A549 (cell line): Measurements from ENCODE around the gene PDE6D.

Source experiments
- CEBPB ChIP-seq, 2 experiments: fragments of >200 bp in 1 of 2; sonication (Bioruptor Twin) in 1 of 2; formaldehyde crosslinking in 1 of 2; IDR thresholded peaks; 2 replicates each; pipeline ENCODE4 v1.6.1; 2012 to 2016
- CHD2 ChIP-seq: fragments of 150-350 bp; IDR thresholded peaks from 2 replicates; pipeline ENCODE4 v1.6.1; 2014; ENCODE audit warnings: low read length; ENCODE audit not compliant: partially characterized antibody
- EHF ChIP-seq: fragments of 250-450 bp; sonication (Bioruptor Pico); IDR thresholded peaks from 2 replicates; pipeline ENCODE4 v1.5.0; 2020; ENCODE audit warnings: mild to moderate bottlenecking
- JUNB ChIP-seq: fragments of >200 bp; sonication (Bioruptor Twin); formaldehyde crosslinking; IDR thresholded peaks from 2 replicates; pipeline ENCODE4 v1.6.1; 2016
- KDM1A ChIP-seq: fragments of 200-600 bp; sonication (generic); IDR thresholded peaks from 2 replicates; pipeline ENCODE4 v1.6.1; 2016; ENCODE audit warnings: low read depth, mild to moderate bottlenecking
- MYC ChIP-seq: IDR thresholded peaks from 2 replicates; pipeline ENCODE4 v1.6.1; 2012; ENCODE audit warnings: mild to moderate bottlenecking, inconsistent platforms, low read length, improper control_type of control experiment, borderline replicate concordance
- POLR2A ChIP-seq: IDR thresholded peaks from 2 replicates; pipeline ENCODE4 v1.6.1; 2012; ENCODE audit warnings: mild to moderate bottlenecking, low read length
- ZFP36 ChIP-seq: fragments of 450-650 bp; IDR thresholded peaks from 2 replicates; pipeline ENCODE4 v1.6.1; 2014; ENCODE audit warnings: borderline replicate concordance; ENCODE audit not compliant: partially characterized antibody
- TF ChIP-seq, protein P1 (sequence below): fragments of 200-600 bp; sonication (generic); IDR thresholded peaks from 2 replicates; pipeline ENCODE4 v1.6.1; 2016; ENCODE audit warnings: antibody characterized with exemption, mild to moderate bottlenecking, moderate library complexity
- TF ChIP-seq, protein P2 (sequence below): fragments of >200 bp; sonication (Bioruptor Twin); formaldehyde crosslinking; IDR thresholded peaks from 3 replicates; pipeline ENCODE4 v1.5.1; 2016

DNA sequence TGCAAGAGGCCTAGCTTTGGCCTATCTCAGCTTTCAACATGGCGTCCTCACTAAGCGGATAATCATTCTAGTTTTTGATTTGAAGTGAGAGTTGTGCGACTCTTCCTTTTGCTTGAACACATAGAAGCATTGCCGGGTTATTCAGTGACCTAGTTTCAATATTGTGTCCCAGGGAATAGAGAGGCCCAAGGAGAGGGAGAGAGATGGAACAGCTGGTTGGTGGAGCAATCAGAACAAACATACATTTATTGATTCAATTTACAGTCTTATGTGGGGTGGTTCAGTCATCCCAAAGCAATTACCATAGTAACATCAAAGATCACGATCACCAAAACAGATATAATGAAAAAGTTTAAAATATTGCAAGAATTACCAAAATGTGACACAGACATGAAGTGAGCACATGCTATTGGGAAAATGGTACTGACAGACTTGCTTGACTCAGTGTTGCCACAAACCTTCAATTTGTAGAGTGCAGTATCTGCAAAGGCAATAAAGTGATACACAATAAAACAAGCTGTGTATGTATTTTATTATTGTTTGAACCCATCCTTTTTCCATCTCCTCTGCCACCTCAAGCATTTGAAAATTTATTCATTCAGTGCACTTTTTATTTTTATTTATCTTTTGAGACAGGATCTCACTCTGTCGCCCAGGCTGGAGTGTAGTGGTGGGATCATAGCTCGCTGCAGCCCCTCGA is 35.4 kb upstream of the PDE6D start:
- TF ChIP-seq CHD2 = no peak
- TF ChIP-seq, protein P1, sequence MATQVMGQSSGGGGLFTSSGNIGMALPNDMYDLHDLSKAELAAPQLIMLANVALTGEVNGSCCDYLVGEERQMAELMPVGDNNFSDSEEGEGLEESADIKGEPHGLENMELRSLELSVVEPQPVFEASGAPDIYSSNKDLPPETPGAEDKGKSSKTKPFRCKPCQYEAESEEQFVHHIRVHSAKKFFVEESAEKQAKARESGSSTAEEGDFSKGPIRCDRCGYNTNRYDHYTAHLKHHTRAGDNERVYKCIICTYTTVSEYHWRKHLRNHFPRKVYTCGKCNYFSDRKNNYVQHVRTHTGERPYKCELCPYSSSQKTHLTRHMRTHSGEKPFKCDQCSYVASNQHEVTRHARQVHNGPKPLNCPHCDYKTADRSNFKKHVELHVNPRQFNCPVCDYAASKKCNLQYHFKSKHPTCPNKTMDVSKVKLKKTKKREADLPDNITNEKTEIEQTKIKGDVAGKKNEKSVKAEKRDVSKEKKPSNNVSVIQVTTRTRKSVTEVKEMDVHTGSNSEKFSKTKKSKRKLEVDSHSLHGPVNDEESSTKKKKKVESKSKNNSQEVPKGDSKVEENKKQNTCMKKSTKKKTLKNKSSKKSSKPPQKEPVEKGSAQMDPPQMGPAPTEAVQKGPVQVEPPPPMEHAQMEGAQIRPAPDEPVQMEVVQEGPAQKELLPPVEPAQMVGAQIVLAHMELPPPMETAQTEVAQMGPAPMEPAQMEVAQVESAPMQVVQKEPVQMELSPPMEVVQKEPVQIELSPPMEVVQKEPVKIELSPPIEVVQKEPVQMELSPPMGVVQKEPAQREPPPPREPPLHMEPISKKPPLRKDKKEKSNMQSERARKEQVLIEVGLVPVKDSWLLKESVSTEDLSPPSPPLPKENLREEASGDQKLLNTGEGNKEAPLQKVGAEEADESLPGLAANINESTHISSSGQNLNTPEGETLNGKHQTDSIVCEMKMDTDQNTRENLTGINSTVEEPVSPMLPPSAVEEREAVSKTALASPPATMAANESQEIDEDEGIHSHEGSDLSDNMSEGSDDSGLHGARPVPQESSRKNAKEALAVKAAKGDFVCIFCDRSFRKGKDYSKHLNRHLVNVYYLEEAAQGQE = no peak
- TF ChIP-seq ZFP36 = no peak
- TF ChIP-seq KDM1A = no peak
- TF ChIP-seq EHF (CRISPR knock-in tag) = no peak
- no peak for TF ChIP-seq POLR2A
- no peak for TF ChIP-seq MYC
- no peak for TF ChIP-seq JUNB
- TF ChIP-seq, protein P2, sequence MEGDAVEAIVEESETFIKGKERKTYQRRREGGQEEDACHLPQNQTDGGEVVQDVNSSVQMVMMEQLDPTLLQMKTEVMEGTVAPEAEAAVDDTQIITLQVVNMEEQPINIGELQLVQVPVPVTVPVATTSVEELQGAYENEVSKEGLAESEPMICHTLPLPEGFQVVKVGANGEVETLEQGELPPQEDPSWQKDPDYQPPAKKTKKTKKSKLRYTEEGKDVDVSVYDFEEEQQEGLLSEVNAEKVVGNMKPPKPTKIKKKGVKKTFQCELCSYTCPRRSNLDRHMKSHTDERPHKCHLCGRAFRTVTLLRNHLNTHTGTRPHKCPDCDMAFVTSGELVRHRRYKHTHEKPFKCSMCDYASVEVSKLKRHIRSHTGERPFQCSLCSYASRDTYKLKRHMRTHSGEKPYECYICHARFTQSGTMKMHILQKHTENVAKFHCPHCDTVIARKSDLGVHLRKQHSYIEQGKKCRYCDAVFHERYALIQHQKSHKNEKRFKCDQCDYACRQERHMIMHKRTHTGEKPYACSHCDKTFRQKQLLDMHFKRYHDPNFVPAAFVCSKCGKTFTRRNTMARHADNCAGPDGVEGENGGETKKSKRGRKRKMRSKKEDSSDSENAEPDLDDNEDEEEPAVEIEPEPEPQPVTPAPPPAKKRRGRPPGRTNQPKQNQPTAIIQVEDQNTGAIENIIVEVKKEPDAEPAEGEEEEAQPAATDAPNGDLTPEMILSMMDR = no peak
- no peak for TF ChIP-seq CEBPB (IDR thresholded peaks at IDR 0.05)
